HG03108 (cell line): ENCODE measurements around the gene PQBP1.

Source experiments
- ATAC-seq: cut with Tn5 transposase; IDR thresholded peaks from one replicate; pipeline ENCODE4 v1.9.1; 2021; ENCODE audit warnings: moderate library complexity; ENCODE audit not compliant: unreplicated experiment

PQBP1 gene

DNA sequence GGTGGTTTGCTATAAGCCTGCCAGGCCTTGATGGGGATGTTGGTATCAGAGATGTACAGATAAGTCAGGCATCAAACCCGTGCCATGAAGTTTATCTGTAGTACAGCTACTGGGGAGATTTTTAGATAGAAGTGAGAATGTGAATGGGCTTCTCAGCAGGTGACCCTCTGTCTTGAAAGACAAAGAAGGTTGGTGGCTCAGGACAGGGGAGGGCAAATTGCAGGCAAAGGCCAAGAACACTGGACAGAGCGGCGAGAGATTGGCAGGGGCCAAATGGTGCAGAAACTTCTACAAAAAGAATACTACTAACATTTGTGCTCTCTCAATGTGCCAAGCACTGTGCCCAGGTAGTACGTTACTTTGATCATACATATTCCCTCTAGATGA is 23.0 kb downstream of the PQBP1 start:
- no peak for ATAC-seq

DNA sequence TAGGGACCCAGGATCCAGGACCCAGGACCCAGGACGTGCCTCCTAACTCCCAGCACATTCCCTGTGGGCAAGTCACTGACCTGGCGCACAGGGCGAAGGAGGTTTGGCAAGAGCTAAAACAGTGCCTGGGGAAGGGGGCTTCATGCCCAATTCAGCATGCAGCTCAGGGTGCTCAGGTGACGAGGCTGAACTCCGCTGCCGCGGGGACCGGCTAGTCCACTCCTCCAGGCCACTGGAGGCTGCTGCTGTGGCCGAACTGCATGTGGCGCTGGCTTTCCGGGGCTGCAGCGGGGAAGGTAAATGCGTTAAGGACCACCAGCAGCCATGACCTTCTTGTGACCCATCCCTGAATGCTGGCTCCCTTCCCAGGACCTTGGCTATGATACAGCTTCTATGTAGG is 26.0 kb downstream of the PQBP1 start:
- ATAC-seq = no peak

DNA sequence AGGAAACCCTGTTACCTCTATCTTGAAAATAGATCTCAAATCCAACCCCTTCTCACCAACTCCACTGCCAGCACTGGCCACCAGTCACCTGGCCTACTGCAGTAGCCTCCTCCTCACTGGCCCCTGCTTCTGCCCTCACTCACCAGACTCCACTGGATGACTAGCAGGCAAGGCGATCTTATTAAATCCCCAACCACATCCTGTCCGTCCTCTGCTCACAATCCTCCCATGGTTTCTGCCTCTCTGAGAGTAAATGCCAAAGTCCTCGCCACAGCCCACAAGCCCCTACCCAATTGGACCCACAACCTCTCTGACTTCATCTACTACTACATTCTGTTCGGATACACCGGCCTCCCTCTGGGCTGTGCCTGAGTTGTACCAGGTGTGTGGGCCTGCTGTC is 26.5 kb downstream of the PQBP1 start:
- ATAC-seq = no peak

DNA sequence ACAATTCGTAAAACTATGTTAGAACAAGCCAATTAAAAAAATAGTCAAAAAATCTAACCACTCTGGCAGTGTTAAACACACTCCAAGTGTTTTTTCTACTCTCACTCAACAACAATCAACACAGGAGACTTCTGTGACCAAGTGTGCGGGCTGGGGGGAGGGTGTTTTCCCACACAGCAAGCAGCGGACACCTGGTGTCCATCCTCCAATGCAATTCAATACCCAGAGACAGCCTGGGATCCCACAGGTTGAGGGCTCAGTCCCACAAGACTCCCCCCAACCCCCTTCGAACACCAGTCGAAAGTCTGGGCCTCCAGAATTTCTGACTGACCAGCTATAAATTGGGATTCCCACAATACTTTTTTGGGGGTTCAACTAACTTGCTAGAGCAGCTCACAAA is 29.4 kb downstream of the PQBP1 start:
- ATAC-seq = no peak

DNA sequence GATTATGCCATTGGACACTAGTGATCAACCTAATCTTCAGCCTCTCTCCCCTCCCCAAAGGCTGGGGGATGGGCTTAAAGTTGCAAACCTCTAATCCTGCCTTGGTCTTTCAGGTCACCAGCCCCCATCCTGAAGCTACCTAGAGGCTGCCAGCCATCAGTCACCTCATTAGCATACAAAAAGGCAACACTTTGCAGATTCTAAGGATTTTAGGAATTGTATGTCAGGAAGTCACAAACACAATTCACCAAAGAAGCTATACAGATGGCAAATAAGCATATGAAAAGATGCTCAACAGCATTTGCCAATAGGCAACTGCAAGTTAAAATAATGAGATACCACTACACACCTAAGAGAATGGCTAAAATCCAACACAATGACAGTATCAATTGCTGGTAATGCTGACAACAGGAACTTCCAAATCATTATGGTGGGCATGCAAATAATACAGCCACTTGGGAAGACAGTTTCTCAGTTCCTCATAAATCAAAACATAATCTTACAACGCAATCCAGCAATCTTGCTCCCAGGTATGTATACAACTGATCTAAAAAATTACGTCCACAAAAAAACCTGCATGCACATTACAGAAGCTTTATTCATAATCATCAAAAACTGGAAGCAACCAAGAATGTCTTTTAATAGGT is 30.1 kb downstream of the PQBP1 start:
- ATAC-seq = no peak

DNA sequence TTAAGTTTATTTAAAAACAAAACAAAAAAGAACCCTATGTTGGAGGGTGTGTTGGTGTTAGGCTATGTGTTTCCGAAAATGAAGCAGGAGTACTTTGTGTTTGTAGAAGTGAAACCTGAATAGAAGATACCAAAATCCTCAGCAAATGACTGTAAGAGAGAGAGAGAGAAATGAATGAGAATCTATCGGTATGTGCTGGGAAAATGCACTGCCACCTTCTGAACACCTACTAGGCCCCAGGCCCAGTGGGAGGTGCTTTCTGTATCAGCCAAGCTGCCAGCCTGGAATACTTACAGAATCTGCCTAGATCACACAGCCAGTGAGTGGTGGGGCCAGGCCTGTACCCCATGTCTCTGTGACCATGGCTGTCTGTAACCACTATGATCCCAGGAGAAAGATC is 36.0 kb downstream of the PQBP1 start:
- no peak for ATAC-seq

DNA sequence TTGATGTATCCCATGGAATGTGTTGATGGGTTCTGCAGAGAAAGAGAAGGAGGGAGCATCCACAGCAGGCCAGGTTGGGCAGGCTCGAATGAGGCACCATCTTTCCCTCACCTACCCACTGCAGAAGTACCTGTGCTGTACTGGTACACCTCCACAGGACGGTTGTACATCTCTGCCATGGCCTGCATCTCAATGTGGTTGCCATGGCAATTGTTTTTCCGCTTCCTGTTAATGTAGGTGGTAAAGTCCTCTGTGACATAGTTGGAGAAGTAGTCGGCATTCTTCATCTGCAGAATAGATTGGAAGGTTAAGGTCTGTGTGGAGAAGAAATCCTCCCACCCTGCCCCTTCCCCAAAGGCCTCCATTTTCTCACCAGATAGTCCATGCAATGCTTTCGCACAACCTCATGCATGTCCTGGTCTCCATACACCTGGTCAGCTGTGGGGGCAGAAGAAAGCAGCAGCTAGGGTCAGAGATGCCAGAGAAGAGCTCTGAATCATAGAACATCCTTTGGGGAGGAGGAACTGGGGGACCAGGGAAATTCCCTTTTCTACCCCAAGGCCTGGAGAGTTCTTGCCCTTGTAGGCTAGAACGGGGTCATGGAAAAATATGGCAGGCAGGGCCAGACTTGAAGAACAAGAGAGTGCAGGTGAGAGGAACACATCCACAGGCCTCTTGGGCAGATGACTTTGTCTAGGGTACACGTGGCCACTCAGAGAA is 37.0 kb downstream of the PQBP1 start:
- no peak for ATAC-seq

DNA sequence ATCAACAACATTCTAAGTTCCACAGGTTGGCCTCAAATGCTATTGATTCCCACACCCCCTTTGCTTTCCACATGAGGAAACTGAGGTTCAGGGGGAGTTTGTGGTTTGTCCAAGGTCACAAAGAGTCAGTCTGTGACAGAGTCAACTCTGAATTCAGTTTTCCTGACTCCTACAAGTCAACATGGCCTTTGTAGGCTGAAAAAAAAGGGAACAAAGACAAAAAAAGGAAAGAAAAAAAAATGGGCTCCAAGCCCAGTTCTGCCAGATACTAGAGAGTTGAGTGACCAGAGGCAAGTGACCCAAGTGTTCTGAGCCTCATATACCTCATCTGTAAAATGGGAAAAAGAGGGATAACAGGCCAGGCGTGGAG is 37.6 kb downstream of the PQBP1 start:
- ATAC-seq = no peak

DNA sequence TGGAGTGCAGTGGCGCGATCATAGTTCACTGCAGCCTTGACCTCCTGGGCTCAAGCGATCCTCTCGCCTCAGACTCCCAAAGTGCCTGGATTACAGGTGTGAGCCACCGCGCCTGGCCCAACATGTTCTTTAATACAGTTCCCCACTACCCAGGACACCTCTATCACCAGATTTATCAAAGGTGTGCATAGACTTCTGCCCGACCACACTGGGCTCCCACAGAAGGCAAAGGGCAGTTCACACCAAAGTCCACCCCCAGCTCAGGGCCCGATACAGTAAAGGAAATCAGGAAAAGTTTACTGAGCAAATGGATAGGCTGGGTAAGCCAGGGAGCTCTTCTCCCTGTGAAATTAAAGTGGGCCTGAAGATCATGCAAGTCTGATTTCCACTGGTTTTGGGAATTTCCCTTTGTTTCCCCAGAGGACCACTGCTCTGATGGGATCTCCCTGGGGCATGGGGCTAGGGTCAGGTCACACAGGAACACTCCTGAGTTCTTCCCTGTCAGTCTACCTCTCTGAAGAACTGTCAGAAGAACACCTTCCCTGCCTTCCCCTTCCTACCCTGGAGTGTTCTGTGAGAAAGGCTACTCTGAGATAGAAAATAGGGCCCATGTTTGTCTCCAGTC is 38.8 kb downstream of the PQBP1 start:
- ATAC-seq = peak; percentile 1

DNA sequence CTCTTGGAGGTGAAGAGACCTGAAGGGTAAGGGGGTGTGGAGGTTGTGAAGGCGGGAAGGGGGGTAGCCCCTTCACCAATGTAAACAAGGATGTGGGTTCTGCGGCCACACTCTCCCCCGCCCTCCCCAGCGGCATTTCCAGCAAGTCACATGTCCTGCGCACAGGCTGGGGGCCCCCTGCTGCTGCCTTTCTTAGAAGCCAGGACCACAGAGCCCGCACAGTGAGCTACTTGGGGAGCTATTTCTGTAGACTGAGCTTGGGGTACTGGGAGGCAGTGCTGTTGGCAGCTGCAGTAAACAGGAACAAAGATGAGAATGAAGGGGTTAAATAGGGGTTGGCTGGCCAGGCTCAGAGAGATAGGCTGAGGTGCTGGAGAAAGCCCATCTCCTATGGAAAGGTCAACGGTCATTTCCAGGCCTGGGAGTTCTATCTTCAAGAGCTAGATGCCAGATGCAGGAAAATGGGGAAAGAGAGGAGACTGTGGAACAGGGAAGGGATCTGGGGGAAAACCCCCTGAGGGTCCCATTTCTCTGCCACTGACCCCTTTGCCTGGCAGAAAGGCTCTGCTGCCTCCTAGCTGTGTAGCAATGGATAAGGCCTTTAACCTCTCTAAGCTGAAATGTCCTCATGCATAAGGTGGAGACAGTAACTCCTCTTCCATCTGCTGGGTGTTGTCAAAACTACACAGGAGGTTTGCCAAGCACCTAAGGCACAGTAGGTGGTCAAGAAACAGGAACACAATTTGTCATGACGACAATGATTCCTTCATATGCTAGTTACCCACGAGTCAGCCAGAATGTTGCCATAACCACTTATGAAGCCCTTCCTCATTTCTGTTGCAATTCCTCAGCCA is 39.6 kb downstream of the PQBP1 start:
- peak; percentile 54 for ATAC-seq

DNA sequence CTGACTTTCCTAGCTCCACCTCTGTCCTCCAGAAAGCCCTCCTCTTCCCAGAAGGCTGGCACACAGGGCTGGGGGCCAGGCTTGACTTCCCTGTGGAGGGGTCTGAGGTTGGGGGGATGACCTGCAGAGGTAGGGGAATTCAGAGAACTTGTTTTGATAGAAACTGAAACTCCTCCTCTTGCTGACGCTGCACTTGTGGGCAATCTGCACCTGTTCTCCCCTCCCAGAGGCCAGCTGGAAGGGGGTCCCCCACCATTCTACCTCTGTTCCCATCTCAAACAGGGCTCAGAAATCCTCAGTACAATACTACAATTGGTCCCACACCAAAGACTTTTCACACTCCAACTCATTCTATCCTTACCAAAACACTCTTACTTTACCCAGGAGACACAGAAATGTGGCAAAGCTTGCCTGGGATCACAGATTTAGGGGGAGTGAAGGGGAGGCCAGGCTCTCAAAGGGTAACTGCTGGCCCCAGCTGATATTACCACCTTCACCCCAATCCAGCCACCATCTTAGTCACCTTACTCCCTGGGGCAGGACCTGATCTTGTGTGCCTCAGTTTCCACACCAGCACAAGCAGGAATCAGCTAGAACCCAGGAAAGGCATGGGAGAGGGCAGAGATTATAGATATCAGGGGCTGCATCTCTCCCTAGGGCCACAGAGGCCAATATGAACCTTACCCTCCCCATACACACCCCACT is 41.1 kb downstream of the PQBP1 start:
- peak; percentile 47 for ATAC-seq

DNA sequence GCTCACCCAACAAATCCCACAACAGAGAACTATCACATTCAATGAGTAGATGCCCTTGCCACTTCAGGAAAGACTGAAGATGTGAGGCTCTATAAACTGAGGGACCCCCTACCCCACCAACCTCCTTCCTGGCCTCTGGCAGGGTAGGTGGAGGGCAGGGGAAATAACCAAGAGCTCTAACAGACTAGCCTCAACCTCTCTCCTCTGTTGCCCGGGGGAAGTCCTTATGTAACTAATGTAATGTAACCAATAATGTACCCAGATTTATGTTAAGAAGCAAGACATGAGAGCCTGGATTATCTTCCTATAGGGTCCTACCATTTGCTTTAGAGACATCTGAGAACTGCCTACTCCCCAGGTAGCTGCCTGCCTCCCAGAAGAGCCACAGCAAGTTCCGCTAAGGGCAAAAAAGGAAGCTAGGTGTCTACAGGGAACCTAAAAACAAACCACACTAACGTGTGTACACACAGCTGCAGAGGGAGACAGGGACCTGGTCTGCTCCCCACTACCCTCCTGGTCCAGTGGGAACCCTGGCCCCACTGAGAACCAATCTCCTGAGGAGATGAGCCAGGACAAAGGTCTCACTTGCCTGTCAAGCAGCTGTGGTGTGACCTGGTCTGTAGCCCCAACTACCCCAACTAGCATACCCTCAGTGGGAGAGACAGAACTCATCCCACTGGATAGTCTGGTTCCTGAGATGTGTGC is 41.9 kb downstream of the PQBP1 start:
- peak; percentile 31 for ATAC-seq

DNA sequence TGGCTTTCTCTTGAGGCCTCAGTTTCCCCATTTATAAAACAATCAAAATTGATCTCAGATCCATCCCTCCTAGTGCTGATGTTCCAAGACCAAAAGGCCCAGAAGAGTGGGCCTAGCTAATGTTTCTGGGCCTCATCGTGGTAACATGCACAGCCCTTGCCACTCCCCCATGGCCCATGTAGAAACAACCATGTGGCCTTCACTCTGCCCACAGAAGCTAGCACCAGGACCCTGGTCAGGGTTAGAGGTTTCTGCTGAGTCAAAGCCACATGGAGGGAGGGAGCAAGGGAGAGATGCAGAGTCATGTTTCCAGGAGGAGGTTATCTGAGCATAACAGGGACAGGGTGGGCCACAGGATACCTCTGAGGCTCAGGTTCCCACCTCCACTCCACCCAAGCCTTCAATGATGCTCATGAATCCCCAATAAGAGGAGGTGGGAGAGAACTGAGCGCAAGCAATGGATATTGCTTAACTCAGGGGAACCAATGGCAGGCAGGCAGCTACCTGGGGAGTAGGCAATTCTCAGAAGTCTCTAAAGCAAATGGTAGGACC is 42.8 kb downstream of the PQBP1 start:
- no peak for ATAC-seq

DNA sequence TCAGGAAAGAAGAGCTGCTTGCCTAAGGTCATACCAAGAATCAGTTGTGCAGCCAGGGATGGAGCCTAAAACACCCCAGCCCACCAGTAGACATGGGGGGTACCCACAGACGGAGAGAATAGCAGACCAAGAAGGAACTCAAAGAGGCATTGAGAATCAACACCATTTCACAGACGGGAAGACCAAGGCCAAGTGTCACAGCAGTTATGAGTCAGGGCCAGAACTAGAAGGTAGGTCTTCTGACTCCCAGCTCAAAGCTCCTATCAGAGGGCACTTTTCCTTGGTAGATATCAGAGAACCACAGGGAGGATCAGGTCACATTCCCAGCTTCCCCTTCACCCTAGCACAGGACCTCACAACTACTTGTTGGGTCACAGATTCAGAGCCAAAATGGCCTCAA is 45.2 kb downstream of the PQBP1 start:
- ATAC-seq = no peak

DNA sequence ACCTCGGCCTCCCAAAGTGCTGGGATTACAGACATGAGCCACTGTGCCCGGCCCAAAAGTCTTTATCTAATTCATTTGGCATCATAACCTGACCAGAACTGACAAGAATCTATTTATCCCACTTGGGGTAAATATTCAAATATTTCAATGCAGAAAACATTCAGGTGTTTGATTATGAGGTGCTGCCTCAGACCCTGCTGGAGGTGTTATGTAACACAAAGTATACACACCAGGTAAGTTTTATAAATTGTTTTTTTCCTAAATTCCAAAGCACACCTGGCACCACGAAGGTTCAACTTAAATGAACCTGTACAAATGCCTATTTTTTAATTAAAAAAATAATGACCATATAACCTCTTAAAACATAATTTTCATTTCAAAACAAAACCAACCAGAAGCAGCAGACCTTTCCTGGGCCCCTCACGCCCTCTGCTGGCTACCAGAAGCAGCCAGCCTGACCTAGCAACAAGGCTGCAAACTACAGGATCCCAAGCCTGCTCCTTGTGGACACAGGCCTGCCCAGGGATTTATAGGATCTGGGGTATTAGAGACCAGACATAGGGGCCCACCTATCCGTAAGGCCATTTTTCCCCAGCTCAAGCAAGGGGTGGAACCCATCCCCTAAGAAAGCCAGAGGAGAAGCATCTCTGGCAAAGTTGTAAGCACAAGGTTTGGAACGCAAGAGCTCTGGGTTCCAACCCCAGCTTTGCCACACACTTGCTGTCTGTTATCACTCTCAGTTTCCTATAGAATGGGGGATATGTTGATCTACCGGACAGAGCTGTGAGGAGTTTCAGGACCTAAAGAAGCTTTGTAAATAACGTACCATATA is 48.0 kb downstream of the PQBP1 start:
- ATAC-seq = no peak

DNA sequence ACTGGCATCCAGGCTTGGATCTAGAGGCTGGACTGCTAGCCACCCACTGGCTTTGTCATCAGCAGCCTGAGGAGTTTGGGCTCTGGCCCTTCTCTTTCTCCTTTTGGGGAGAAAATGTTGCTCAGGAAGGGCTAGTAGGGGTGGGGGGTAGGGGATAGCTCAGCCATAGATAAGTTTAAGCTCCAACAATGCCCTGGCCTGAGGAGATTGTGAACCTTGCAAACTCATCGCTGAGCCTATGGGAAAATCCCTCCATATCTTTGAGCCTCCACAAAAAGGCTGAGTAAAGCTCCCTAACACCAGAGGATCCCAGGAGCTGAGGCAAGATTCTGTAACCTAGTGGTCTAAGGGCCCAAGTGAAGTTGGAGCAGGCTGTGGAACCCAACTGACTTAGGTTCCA is 50.9 kb downstream of the PQBP1 start:
- ATAC-seq = no peak
